Measurements from ENCODE around the gene KRTAP4-6.
"Not testable (repeated sequence)": the region's sequence is repeated elsewhere in the genome, so short reads cannot be mapped to it uniquely, and the experiment has no call there.

KRTAP4-6 gene

DNA sequence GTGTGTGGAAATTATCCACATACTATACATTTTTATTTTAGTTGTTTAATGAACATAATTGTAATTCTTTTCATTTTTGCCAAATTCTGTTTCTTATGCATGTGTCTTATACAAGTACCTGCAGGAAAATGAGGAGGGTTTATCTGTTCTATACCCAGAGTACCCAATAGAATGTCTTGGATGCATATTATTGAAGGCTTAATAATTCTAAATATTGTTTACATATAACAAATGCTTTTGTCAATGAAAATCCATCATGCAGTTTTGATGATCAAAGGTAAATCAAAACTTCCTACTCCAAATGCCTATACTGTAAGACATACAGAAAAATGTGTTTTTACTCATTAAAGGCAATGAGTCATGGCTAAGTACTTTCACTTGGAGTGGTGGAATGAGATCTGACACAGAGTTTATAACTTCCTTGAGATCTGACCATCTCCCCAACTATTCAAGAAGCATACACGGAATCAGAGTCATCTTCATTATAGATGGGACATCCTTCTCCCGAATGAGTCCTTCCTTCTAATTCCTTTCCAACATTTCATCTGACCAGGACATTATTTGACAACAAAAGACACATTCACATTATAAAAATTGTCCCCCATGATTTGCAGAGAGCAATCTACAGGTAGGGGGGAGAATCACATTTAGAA is 35.8 kb downstream of the KRTAP4-6 start:
- DNase-seq = not testable (repeated sequence)

DNA sequence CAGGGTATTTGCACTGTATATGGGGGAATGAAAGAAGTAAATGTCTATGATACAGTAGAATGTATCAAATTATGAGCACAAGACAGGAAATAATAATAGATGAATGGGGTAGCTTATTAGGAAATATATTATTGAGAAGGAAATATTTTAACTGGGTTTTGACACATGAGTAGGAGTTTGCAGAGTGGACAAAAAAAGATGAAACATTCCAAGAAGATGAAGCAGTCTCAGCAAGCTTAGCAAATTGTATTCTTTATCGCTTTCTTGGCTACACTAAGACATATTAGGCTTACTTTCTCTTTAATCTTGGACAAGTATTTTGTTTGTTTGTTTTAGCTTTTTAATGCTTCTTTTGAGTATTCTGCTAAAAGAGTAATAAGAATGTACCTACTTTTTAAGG is 36.4 kb downstream of the KRTAP4-6 start:
- DNase-seq = no peak

DNA sequence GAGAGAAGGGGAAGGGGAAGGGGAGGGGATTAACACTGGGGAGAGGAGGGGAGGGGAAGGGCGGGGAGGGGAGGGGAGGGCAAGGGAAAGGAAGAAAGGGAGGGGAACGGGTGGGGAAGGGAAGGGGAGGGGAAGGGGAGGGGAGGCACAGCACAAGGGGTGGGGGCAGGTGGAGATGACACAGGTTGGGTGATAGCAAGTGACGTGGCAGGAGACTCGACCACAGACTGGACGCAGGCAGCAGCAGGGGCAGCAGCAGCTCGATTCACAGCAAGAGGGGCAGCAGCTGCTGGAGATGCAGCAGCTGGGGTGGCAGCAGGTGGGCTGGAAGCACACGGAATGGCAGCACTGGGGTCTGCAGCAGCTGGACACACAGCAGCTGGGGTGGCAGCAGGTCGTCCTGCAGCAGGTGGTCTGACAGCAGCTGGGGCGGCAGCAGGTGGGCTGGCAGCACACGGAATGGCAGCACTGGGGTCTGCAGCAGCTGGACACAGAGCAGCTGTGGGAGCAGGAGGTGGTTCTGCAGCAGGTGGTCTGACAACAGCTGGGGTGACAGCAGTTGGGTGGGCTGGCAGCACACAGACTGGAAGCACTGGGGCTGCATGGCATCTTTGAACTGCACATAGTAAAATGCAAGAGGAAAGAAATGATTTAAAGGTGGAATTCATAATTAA is 38.6 kb downstream of the KRTAP4-6 start, which contains the start of gene KRTAP4-16:
Gene KRTAP4-16 (minus strand): TSS at position 624 of the 674 bp plus-strand sequence. CDS start 0 bp downstream, at position 624.
- no peak for DNase-seq

DNA sequence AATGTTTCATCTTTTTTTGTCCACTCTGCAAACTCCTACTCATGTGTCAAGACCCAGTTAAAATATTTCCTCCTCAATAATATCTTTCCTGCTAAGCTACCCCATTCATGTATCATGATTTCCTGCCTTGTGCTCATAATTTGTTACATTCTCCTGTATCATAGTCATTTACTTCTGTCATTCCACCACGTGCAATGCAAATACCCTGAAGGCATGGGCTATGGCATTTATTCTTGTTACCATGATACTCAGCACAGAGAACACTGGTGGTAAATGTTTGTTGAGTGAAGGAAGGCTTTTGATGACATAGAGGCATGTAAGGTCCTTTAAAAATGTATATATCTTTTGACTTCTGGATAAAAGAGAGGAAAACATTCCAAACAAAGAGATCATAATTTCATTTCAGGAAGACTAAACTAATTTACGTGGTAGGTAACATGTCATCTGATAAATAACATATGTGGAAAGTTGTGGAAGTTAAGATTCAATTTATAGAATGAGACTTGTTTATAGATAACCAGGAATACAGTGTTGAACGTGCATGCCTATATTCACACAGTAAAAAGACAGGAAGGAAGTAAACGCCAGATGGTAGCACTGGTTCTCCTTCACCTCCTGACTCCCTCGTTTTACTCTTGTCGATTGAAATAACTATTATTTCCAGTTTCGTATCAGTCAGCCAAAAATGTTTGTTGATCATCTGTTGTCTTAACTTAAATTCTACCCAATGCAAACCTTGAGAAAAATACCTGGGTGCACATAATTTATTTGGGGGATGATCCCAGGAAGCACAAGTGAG is 40.5 kb downstream of the KRTAP4-6 start:
- DNase-seq = not testable (repeated sequence)

DNA sequence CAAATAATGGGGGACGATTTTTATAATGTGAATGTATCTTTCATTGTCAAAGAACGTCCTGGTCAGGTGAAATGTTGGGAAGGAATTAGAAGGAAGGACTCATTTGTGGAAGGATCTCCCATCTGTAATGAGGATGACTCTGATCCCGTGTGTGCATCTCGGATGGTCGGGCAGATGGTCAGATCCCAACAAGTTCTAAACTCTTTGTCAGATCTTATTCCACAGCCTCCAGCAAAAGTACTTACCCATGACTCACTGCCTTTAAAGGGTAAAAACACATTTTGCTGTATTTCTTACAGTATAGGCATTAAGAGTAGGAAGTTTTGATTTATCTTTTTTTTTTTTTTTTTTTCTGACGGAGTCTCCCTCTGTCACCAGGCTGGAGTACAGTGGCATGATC is 41.9 kb downstream of the KRTAP4-6 start:
- no peak for DNase-seq

DNA sequence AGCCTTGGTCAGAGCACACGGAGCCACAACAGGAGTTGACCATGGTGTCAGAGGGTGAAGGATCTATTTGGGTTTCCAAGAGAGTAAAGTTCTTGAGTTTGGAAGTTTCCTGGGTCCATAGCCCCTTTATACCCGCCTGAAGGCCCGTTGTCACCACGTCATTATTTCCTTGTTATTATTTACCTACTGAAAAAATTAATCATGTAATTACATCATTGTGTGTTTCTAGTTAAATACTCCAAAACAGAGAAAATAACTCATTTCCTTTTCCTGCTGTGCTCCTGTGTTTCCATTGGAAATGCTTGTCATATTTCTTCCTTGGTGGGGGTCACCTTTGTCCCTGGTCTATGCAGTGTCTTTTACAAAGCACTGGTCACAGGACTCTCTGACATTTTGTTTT is 42.3 kb downstream of the KRTAP4-6 start, which contains the start of gene KRTAP4-8:
Gene KRTAP4-8 (minus strand): TSS at position 101 of the 400 bp plus-strand sequence. CDS start 58 bp downstream, at position 43.
- no peak for DNase-seq

DNA sequence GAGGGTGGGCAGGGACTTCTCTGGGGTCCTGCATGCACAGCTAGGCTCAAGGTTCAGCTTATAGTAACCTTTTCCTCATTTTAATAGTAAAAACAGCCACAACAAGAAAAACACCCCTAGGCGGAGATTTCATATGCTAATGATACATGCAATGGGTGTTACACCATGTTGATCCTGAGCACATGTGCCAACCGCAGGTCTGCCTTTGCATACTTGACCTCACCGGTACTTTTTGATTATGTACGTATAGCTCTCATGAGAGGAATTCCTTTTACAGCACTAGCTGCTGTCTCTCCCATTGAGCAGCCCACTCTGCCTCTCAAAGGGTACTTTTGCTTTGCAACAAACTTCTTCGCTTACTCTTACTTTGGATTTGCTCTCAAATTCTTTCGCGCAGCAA is 44.3 kb downstream of the KRTAP4-6 start:
- no peak for DNase-seq
